HCT116 (cell line): ENCODE measurements around the gene SLC9A2.

Source experiments
- CTCF ChIP-seq, 3 experiments: fragments of 200-600 bp in 1 of 3; sonication (generic) in 1 of 3; IDR thresholded peaks in 2 of 3; conservative IDR thresholded peaks in 1 of 3; 2 replicates each; pipeline ENCODE4 v1.5.1; 2012 to 2017; ENCODE audit warnings: low read depth in 2 of 3, low read length in 2 of 3, antibody characterized with exemption in 1 of 3, borderline replicate concordance in 1 of 3, control low read depth in 1 of 3, mild to moderate bottlenecking in 1 of 3, mixed read lengths in 1 of 3, mixed run types in 1 of 3, moderate library complexity in 1 of 3; ENCODE audit not compliant: insufficient read depth in 1 of 3
- EZH2 ChIP-seq: fragments of 200-600 bp; sonication (generic); IDR thresholded peaks from 2 replicates; pipeline ENCODE4 v1.6.1; 2017; ENCODE audit warnings: antibody characterized with exemption, mixed run types
- EZH2phosphoT487 ChIP-seq: fragments of 200-600 bp; IDR thresholded peaks from 2 replicates; pipeline ENCODE4 v1.6.1; 2018; ENCODE audit warnings: antibody characterized with exemption, borderline replicate concordance
- POLR2AphosphoS5 ChIP-seq: IDR thresholded peaks from 2 replicates; pipeline ENCODE4 v1.6.1; 2011; ENCODE audit warnings: mild to moderate bottlenecking, low read depth, low read length, moderate library complexity

GRCh38 chr2:102672107-102672776 is 52.9 kb downstream of the SLC9A2 start:
- TF ChIP-seq CTCF (IDR thresholded peaks at IDR 0.05 in 2 of 3, conservative IDR thresholded peaks at IDR 0.05 in 1 of 3; ENCODE audit: borderline replicate concordance in 1 of 3, insufficient read depth in 1 of 3, low read depth in 2 of 3, low read length in 2 of 3) (no peak), POLR2AphosphoS5 (no peak), EZH2phosphoT487 (no peak), EZH2 (no peak)
